K562 (cell line): ENCODE results near the gene PLPPR1.

ENCODE experiments used
- BRF1 ChIP-seq: IDR thresholded peaks from 3 replicates; pipeline ENCODE4 v1.6.1; 2011; ENCODE audit warnings: borderline replicate concordance, mild to moderate bottlenecking; ENCODE audit not compliant: insufficient read length; ENCODE audit errors: extremely low read depth
- CHD2 ChIP-seq: IDR thresholded peaks from 2 replicates; pipeline ENCODE4 v1.6.1; 2011; ENCODE audit warnings: low read depth, low read length
- CREB1 ChIP-seq, 2 experiments: sonication (generic) in 1 of 2; formaldehyde crosslinking in 1 of 2; IDR thresholded peaks; 2 replicates each; pipeline versions ENCODE4 v1.6.1 to v1.8.0; 2012 to 2022; ENCODE audit warnings: inconsistent platforms in 1 of 2, mild to moderate bottlenecking in 1 of 2, missing genetic modification reagents in 1 of 2, moderate library complexity in 1 of 2
- CREM ChIP-seq: IDR thresholded peaks from 2 replicates; pipeline ENCODE4 v1.6.1; 2014; ENCODE audit warnings: antibody characterized with exemption, low read depth
- HMG20B ChIP-seq: fragments of 250-450 bp; sonication (Bioruptor Pico); IDR thresholded peaks from 2 replicates; pipeline ENCODE4 v1.5.0; 2021; ENCODE audit warnings: mild to moderate bottlenecking
- JUND ChIP-seq, 2 experiments: IDR thresholded peaks; 2 replicates in 1 of 2; 3 replicates in 1 of 2; pipeline ENCODE4 v1.6.1; 2011; ENCODE audit warnings: borderline replicate concordance in 2 of 2, low read depth in 2 of 2, low read length in 2 of 2, improper control_type of control experiment in 1 of 2, missing biosample characterization in 1 of 2, missing genetic modification characterization in 1 of 2, missing genetic modification reagents in 1 of 2
- NFE2 ChIP-seq: IDR thresholded peaks from 2 replicates; pipeline ENCODE4 v1.6.1; 2014; ENCODE audit warnings: antibody characterized with exemption, low read depth
- PATZ1 ChIP-seq: fragments of 250-450 bp; sonication (Bioruptor Pico); IDR thresholded peaks from 2 replicates; pipeline ENCODE4 v1.5.0; 2020; ENCODE audit warnings: mild to moderate bottlenecking, borderline replicate concordance
- POLR2A ChIP-seq: fragments of 450-650 bp; conservative IDR thresholded peaks from 2 replicates; pipeline ENCODE4 v1.6.1; 2016
- POLR3A ChIP-seq: IDR thresholded peaks from 2 replicates; pipeline ENCODE4 v1.6.1; 2011; ENCODE audit warnings: borderline replicate concordance, mild to moderate bottlenecking, moderate library complexity; ENCODE audit not compliant: insufficient read length, insufficient read depth; ENCODE audit errors: extremely low read depth
- RBM39 ChIP-seq: fragments of 200-400 bp; formaldehyde crosslinking; optimal IDR thresholded peaks from 2 replicates; pipeline ENCODE3; 2018; ENCODE audit warnings: low read depth, low read length
- SMAD3 ChIP-seq: fragments of 450-650 bp; formaldehyde crosslinking; conservative IDR thresholded peaks from 2 replicates; pipeline ENCODE4 v1.4.0; 2020; ENCODE audit warnings: mild to moderate bottlenecking
- ZNF24 ChIP-seq: fragments of 450-650 bp; IDR thresholded peaks from 2 replicates; pipeline ENCODE4 v1.6.1; 2016

- TF ChIP-seq ZNF24 (no peak), RBM39 (no peak), NFE2 (no peak), PATZ1 (CRISPR knock-in tag) (no peak), POLR3A (no peak), CHD2 (no peak), CREM (no peak), CREB1 (IDR thresholded peaks at IDR 0.05) (no peak), CREB1 (CRISPR knock-in tag; IDR thresholded peaks at IDR 0.05) (no peak), SMAD3 (CRISPR knock-in tag) (no peak), JUND (IDR thresholded peaks at IDR 0.05; ENCODE audit: borderline replicate concordance, low read depth, low read length) (no peak), JUND (tag; IDR thresholded peaks at IDR 0.05; ENCODE audit: borderline replicate concordance, low read depth, low read length) (no peak), BRF1 (no peak), HMG20B (CRISPR knock-in tag) (no peak), POLR2A (no peak)
Measured at GRCh38 chr9:100999906-101000544, 28.5 kb upstream of the PLPPR1 start.
